GM12878 (cell line): ENCODE data around the gene PYGM. TPM values are rescaled to one million over a fixed set of nuclear protein-coding genes. Genes with fewer than 3 reads are reported as not detected.

Experiments
- BHLHE40 ChIP-seq, 2 experiments: fragments of 450-650 bp in 1 of 2; IDR thresholded peaks; 2 replicates each; pipeline ENCODE4 v1.6.1; 2011 to 2017; ENCODE audit warnings: low read depth in 2 of 2, borderline replicate concordance in 1 of 2, improper control_type of control experiment in 1 of 2, low read length in 1 of 2, mild to moderate bottlenecking in 1 of 2
- CBX5 ChIP-seq: sonication (generic); IDR thresholded peaks from 2 replicates; pipeline ENCODE4 v1.6.1; 2016; ENCODE audit warnings: low read depth, moderate library complexity, mild to moderate bottlenecking, inconsistent platforms
- DPF2 ChIP-seq: fragments of 450-650 bp; IDR thresholded peaks from 2 replicates; pipeline ENCODE4 v1.6.1; 2017; ENCODE audit warnings: mild to moderate bottlenecking
- EED ChIP-seq: sonication (generic); IDR thresholded peaks from 2 replicates; pipeline ENCODE4 v1.6.1; 2016; ENCODE audit warnings: antibody characterized with exemption, low read depth
- EGR1 ChIP-seq, 2 experiments: IDR thresholded peaks; 1 replicate in 1 of 2; 2 replicates in 1 of 2; pipeline ENCODE4 v1.6.1; 2011 to 2012; ENCODE audit warnings: low read depth in 2 of 2, low read length in 2 of 2, borderline replicate concordance in 1 of 2, mild to moderate bottlenecking in 1 of 2, moderate library complexity in 1 of 2
- FOS ChIP-seq: IDR thresholded peaks from 3 replicates; pipeline ENCODE4 v1.6.1; 2011; ENCODE audit warnings: borderline replicate concordance; ENCODE audit not compliant: insufficient read length; ENCODE audit errors: extremely low read depth
- GATAD2B ChIP-seq: fragments of 450-650 bp; conservative IDR thresholded peaks from 2 replicates; pipeline ENCODE4 v1.6.1; 2017; ENCODE audit warnings: low read depth, mild to moderate bottlenecking, moderate library complexity
- IKZF2 ChIP-seq, 2 experiments: fragments of 450-650 bp; IDR thresholded peaks; 2 replicates each; pipeline ENCODE4 v1.6.1; 2017; ENCODE audit warnings: mild to moderate bottlenecking in 2 of 2, moderate library complexity in 2 of 2
- MYC ChIP-seq: IDR thresholded peaks from 2 replicates; pipeline ENCODE4 v1.6.1; 2011; ENCODE audit warnings: mild to moderate bottlenecking, low read length, moderate library complexity, inconsistent platforms; ENCODE audit not compliant: insufficient read depth, insufficient replicate concordance, insufficient read length, severe bottlenecking
- PAX5 ChIP-seq: IDR thresholded peaks from 2 replicates; pipeline ENCODE4 v1.6.1; 2011; ENCODE audit warnings: low read depth, low read length, borderline replicate concordance
- POLR2A ChIP-seq: IDR thresholded peaks from 2 replicates; pipeline ENCODE4 v1.6.1; 2011; ENCODE audit warnings: low read depth, mild to moderate bottlenecking, low read length
- POLR2AphosphoS2 ChIP-seq: IDR thresholded peaks from 2 replicates; pipeline ENCODE4 v1.6.1; 2011; ENCODE audit warnings: low read depth, mild to moderate bottlenecking, low read length, improper control_type of control experiment, moderate library complexity
- POLR2AphosphoS5 ChIP-seq: IDR thresholded peaks from 2 replicates; pipeline ENCODE4 v1.6.1; 2011; ENCODE audit warnings: mild to moderate bottlenecking, low read length, inconsistent platforms
- SMARCA5 ChIP-seq: fragments of 450-650 bp; IDR thresholded peaks from 2 replicates; pipeline ENCODE4 v1.6.1; 2017; ENCODE audit warnings: mild to moderate bottlenecking
- TAF1 ChIP-seq: IDR thresholded peaks from 2 replicates; pipeline ENCODE4 v1.6.1; 2011; ENCODE audit warnings: mild to moderate bottlenecking, low read depth, low read length, borderline replicate concordance
- polyA plus RNA-seq, 11 experiments: library from polyadenylated mRNA; depleted of rRNA in 4 of 11; unstranded in 6 of 11; stranded (reverse) in 5 of 11; fragments of >200 nt; fragmentation: Nextera tagmentation in 4 of 11; fragmentation: Illumina TruSeq in 1 of 11; extraction: Ambion mirVana in 4 of 11; extraction: Trizol in 1 of 11; gene quantifications; 1 replicate in 1 of 11; 2 replicates in 10 of 11; pipeline versions ENCODE4 v1.2.1 to v1.2.3, GENCODE V29; 2011 to 2016; ENCODE audit warnings: inconsistent platforms in 2 of 11, missing spikeins in 2 of 11, low read depth in 1 of 11
- total RNA-seq, 4 experiments: library from RNA; depleted of rRNA in 3 of 4; stranded (reverse); fragments of >200 nt in 3 of 4; fragmentation: Illumina TruSeq in 1 of 4; extraction: Trizol in 1 of 4; gene quantifications; 2 replicates each; pipeline versions ENCODE4 v1.2.1 to v1.2.3, GENCODE V29; 2013 to 2021
- TF ChIP-seq, protein P1 (sequence below), 3 experiments: IDR thresholded peaks in 2 of 3; conservative IDR thresholded peaks in 1 of 3; 2 replicates each; pipeline ENCODE4 v1.5.1; 2011; ENCODE audit warnings: low read depth in 3 of 3, low read length in 3 of 3, mild to moderate bottlenecking in 3 of 3, control low read depth in 2 of 3, moderate library complexity in 2 of 3, inconsistent platforms in 1 of 3, mixed read lengths in 1 of 3; ENCODE audit not compliant: control insufficient read depth in 2 of 3, insufficient read depth in 1 of 3; ENCODE audit errors: extremely low read depth in 1 of 3
- TF ChIP-seq, protein P2 (sequence below): fragments of 450-650 bp; IDR thresholded peaks from 2 replicates; pipeline ENCODE4 v1.6.1; 2016; ENCODE audit warnings: mild to moderate bottlenecking, moderate library complexity, borderline replicate concordance
- TF ChIP-seq, protein P3 (sequence below): fragments of 450-650 bp; IDR thresholded peaks from 2 replicates; pipeline ENCODE4 v1.6.1; 2017; ENCODE audit warnings: low read depth, mild to moderate bottlenecking, moderate library complexity
- TF ChIP-seq, protein P4 (sequence below): fragments of 450-650 bp; conservative IDR thresholded peaks from 2 replicates; pipeline ENCODE4 v1.6.1; 2017; ENCODE audit warnings: mild to moderate bottlenecking, moderate library complexity

The PYGM gene
- total and polyA plus RNA-seq, 10 of the 15 experiments (the other 5 are each of a cell fraction or from before 2014, with no cell fraction given), result 0.04 to 3.7 (median 0.27) TPM; not detected in 1

DNA sequence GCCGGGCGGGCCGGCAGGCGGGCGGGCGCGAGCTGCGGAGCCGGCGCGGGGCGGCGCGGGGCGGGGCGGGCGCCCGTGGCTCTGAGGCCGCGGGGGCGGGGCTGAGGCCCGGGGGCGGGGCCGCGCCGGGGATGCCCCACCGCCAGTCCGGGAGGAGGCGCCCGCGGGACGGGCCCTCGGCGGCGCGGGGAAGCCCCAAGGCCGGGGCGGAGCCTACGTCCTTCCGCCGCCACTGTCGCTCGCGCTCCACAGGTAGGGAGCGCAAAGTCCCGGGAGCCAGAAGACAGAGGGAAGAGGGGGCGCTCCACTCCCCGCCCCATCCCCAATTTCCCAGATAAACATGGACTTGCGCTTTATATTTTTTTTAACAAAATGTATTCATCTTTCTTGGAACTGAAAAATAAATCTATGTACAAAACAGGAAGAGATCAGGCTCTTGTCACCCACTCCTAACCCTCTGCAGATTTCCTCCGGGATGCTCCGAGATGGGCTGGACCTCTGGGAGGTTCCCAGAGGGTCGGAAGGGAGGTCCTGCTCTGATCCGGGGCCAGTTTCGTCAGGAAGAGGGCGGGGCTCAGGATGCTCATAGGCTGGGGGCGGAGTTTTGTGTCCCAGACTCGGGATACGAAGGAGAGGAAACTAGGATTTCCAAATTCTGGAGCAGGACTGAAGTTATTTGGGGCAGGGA, 43.5 kb upstream of the PYGM start, which contains the start of gene MAP4K2 (continued):
- TF ChIP-seq, protein P1, sequence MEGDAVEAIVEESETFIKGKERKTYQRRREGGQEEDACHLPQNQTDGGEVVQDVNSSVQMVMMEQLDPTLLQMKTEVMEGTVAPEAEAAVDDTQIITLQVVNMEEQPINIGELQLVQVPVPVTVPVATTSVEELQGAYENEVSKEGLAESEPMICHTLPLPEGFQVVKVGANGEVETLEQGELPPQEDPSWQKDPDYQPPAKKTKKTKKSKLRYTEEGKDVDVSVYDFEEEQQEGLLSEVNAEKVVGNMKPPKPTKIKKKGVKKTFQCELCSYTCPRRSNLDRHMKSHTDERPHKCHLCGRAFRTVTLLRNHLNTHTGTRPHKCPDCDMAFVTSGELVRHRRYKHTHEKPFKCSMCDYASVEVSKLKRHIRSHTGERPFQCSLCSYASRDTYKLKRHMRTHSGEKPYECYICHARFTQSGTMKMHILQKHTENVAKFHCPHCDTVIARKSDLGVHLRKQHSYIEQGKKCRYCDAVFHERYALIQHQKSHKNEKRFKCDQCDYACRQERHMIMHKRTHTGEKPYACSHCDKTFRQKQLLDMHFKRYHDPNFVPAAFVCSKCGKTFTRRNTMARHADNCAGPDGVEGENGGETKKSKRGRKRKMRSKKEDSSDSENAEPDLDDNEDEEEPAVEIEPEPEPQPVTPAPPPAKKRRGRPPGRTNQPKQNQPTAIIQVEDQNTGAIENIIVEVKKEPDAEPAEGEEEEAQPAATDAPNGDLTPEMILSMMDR (IDR thresholded peaks at IDR 0.05 in 2 of 3, conservative IDR thresholded peaks at IDR 0.05 in 1 of 3; ENCODE audit: control insufficient read depth in 2 of 3, extremely low read depth in 1 of 3, insufficient read depth in 1 of 3, low read depth in 3 of 3, low read length in 3 of 3), result peak in 2 of 3 experiments; percentile 6 to 25; a peak in 2 of 6 replicates
- TF ChIP-seq, protein P2, sequence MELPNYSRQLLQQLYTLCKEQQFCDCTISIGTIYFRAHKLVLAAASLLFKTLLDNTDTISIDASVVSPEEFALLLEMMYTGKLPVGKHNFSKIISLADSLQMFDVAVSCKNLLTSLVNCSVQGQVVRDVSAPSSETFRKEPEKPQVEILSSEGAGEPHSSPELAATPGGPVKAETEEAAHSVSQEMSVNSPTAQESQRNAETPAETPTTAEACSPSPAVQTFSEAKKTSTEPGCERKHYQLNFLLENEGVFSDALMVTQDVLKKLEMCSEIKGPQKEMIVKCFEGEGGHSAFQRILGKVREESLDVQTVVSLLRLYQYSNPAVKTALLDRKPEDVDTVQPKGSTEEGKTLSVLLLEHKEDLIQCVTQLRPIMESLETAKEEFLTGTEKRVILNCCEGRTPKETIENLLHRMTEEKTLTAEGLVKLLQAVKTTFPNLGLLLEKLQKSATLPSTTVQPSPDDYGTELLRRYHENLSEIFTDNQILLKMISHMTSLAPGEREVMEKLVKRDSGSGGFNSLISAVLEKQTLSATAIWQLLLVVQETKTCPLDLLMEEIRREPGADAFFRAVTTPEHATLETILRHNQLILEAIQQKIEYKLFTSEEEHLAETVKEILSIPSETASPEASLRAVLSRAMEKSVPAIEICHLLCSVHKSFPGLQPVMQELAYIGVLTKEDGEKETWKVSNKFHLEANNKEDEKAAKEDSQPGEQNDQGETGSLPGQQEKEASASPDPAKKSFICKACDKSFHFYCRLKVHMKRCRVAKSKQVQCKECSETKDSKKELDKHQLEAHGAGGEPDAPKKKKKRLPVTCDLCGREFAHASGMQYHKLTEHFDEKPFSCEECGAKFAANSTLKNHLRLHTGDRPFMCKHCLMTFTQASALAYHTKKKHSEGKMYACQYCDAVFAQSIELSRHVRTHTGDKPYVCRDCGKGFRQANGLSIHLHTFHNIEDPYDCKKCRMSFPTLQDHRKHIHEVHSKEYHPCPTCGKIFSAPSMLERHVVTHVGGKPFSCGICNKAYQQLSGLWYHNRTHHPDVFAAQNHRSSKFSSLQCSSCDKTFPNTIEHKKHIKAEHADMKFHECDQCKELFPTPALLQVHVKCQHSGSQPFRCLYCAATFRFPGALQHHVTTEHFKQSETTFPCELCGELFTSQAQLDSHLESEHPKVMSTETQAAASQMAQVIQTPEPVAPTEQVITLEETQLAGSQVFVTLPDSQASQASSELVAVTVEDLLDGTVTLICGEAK, result peak; percentile 31; the same call in 1 of the 2 replicates
- TF ChIP-seq FOS (no peak), EED (peak; percentile 56; the same call in 1 of the 2 replicates), TAF1 (peak; percentile 17; the same call in 1 of the 2 replicates), CBX5 (no peak), DPF2 (peak; percentile 54), POLR2AphosphoS5 (no peak; the same call in 1 of the 2 replicates), POLR2AphosphoS2 (0 out of 2 replicates have a peak, but pooled peaks have one; percentile 33), SMARCA5 (peak; percentile 70; the same call in 1 of the 2 replicates), EGR1 (IDR thresholded peaks at IDR 0.05; ENCODE audit: borderline replicate concordance in 1 of 2, low read depth in 2 of 2, low read length in 2 of 2) (0 out of 3 replicates have a peak, but pooled peaks of 1 of the 2 experiments have one; percentile 49), POLR2A (peak; percentile 71), PAX5 (no peak), MYC (no peak), BHLHE40 (IDR thresholded peaks at IDR 0.05; ENCODE audit: borderline replicate concordance in 1 of 2, low read depth in 2 of 2, low read length in 1 of 2) (peak in 1 of 2 experiments; percentile 21; a peak in 1 of 4 replicates), IKZF2 (IDR thresholded peaks at IDR 0.05) (peak; percentile 73 to 75; a peak in 3 of 4 replicates), GATAD2B (peak; percentile 42; the same call in 1 of the 2 replicates)
- TF ChIP-seq, protein P3, sequence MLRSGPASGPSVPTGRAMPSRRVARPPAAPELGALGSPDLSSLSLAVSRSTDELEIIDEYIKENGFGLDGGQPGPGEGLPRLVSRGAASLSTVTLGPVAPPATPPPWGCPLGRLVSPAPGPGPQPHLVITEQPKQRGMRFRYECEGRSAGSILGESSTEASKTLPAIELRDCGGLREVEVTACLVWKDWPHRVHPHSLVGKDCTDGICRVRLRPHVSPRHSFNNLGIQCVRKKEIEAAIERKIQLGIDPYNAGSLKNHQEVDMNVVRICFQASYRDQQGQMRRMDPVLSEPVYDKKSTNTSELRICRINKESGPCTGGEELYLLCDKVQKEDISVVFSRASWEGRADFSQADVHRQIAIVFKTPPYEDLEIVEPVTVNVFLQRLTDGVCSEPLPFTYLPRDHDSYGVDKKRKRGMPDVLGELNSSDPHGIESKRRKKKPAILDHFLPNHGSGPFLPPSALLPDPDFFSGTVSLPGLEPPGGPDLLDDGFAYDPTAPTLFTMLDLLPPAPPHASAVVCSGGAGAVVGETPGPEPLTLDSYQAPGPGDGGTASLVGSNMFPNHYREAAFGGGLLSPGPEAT, result peak; percentile 72
- TF ChIP-seq, protein P4, sequence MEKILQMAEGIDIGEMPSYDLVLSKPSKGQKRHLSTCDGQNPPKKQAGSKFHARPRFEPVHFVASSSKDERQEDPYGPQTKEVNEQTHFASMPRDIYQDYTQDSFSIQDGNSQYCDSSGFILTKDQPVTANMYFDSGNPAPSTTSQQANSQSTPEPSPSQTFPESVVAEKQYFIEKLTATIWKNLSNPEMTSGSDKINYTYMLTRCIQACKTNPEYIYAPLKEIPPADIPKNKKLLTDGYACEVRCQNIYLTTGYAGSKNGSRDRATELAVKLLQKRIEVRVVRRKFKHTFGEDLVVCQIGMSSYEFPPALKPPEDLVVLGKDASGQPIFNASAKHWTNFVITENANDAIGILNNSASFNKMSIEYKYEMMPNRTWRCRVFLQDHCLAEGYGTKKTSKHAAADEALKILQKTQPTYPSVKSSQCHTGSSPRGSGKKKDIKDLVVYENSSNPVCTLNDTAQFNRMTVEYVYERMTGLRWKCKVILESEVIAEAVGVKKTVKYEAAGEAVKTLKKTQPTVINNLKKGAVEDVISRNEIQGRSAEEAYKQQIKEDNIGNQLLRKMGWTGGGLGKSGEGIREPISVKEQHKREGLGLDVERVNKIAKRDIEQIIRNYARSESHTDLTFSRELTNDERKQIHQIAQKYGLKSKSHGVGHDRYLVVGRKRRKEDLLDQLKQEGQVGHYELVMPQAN, result peak; percentile 54; the same call in 1 of the 2 replicates
